IPS-11a (cell line): ENCODE measurements around the gene MLH1.
"Not testable (repeated sequence)": the region's sequence is repeated elsewhere in the genome, so short reads cannot be mapped to it uniquely, and the experiment has no call there.

ENCODE experiments used
- H3K4me3 ChIP-seq: one replicate; pipeline ENCODE4 v1.5.1; 2013; ENCODE audit warnings: low read depth, low read length, control low read depth

MLH1 gene

GRCh38 chr3:37032961-37033360, 39.6 kb downstream of the MLH1 start:
- H3K4me3 ChIP-seq, result no peak overlapping the region

- no peak overlapping the region for H3K4me3 ChIP-seq
These were observed 44.0 kb downstream of the MLH1 start for GRCh38 chr3:37037352-37037751.

- no peak overlapping the region for H3K4me3 ChIP-seq
These were observed 46.0 kb downstream of the MLH1 start for GRCh38 chr3:37039161-37039846.

GRCh38 chr3:37040231-37040630, 46.9 kb downstream of the MLH1 start:
- no peak overlapping the region for H3K4me3 ChIP-seq

- H3K4me3 ChIP-seq, result no peak overlapping the region
These were observed 48.4 kb downstream of the MLH1 start for GRCh38 chr3:37041546-37042195.

GRCh38 chr3:37042712-37043111, 49.4 kb downstream of the MLH1 start:
- not testable (repeated sequence) for H3K4me3 ChIP-seq

- H3K4me3 ChIP-seq, result no peak overlapping the region
These were observed 57.0 kb downstream of the MLH1 start for GRCh38 chr3:37050282-37050681.

GRCh38 chr3:37052860-37053259, 59.5 kb downstream of the MLH1 start:
- no peak overlapping the region for H3K4me3 ChIP-seq

GRCh38 chr3:37053337-37053736, 60.0 kb downstream of the MLH1 start:
- H3K4me3 ChIP-seq, result no peak overlapping the region

GRCh38 chr3:37053753-37054152, 60.4 kb downstream of the MLH1 start:
- H3K4me3 ChIP-seq, result no peak overlapping the region

- no peak overlapping the region for H3K4me3 ChIP-seq
These were observed 61.1 kb downstream of the MLH1 start for GRCh38 chr3:37054370-37054769.

GRCh38 chr3:37055077-37055476, 61.8 kb downstream of the MLH1 start:
- H3K4me3 ChIP-seq, result not testable (repeated sequence)

GRCh38 chr3:37056826-37057225, 63.5 kb downstream of the MLH1 start:
- no peak overlapping the region for H3K4me3 ChIP-seq

- H3K4me3 ChIP-seq, result no peak overlapping the region
These were observed 64.8 kb downstream of the MLH1 start for GRCh38 chr3:37058117-37058516.

- no peak overlapping the region for H3K4me3 ChIP-seq
These were observed 71.4 kb downstream of the MLH1 start for GRCh38 chr3:37064747-37065146.

GRCh38 chr3:37067577-37067976, 74.3 kb downstream of the MLH1 start:
- H3K4me3 ChIP-seq, result no peak overlapping the region

- H3K4me3 ChIP-seq, result no peak overlapping the region
These were observed 74.7 kb downstream of the MLH1 start for GRCh38 chr3:37068031-37068430.

- no peak overlapping the region for H3K4me3 ChIP-seq
These were observed 78.6 kb downstream of the MLH1 start for GRCh38 chr3:37071921-37072320.

- H3K4me3 ChIP-seq, result no peak overlapping the region
These were observed 79.6 kb downstream of the MLH1 start for GRCh38 chr3:37072892-37073291.

GRCh38 chr3:37074178-37074577, 80.9 kb downstream of the MLH1 start:
- no peak overlapping the region for H3K4me3 ChIP-seq

- H3K4me3 ChIP-seq, result no peak overlapping the region
These were observed 82.6 kb downstream of the MLH1 start for GRCh38 chr3:37075955-37076354.

GRCh38 chr3:37082317-37082716, 89.0 kb downstream of the MLH1 start:
- H3K4me3 ChIP-seq, result no peak overlapping the region

GRCh38 chr3:37086918-37087317, 93.6 kb downstream of the MLH1 start:
- no peak overlapping the region for H3K4me3 ChIP-seq
